Cardiac septum (tissue), 1 donor: ENCODE data around the gene MYD88. TPM values are rescaled to one million over a fixed set of nuclear protein-coding genes. Genes with fewer than 3 reads are reported as not detected.

Experiments
- DNase-seq: peaks from one replicate; pipeline ENCODE4 v3.0.0-alpha.2; 2020; ENCODE audit warnings: low spot score
- intact Hi-C: fragments of 100-400 bp; cut with DNase I; formaldehyde crosslinking; loops from one replicate; pipeline ENCODE4 v1.14.0; 2022
- total RNA-seq: library from RNA; stranded (reverse); fragmentation: NEBNext Ultra II Directional; extraction: Animal tissue kit (Norgen Biotek cat#: 25700); gene quantifications from one replicate; pipeline ENCODE4 v1.2.1, GENCODE V29; 2021
- donor health status: DM: no; HTN: no; CAD: no.

Gene MYD88
- total RNA-seq, 1 donor from 2014 or later = 8.5 TPM

DNA sequence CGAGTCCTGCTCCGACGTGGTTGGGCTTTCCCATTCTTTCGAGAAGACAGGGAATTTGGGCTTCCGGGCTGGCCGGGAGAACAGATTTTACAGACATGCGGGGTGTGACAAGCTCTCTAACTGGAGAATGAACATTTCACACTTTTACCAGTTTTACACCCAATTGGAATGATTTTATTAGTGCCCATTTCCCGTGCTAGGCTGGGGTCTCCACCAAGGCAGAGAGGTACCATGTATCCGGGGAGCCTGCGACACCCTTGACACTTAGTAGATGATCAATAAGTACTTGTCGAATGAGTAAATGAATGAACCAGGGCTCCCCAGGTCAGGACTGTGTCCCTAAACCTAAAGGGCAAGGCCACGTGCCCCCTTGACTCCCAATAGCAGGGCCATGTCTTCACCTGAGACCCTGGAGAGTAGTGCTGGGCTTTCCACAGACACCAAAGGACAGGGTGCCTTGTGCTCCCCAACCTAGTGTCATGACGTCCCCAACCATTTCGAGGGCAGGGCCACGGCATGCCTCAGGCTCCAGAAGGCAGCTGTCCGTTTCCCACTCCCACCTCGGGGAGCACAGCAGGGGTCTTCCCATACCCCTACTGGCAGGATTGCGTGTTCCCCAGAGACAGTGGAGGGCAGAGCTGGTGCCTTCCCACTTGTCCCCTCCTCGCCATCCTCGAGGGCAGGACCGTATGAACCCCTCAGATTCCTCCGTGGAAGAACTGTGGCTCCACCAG, 679 bp upstream of the MYD88 start:
- no peak for DNase-seq
- intact Hi-C loops = loop anchor here (1.0 to 5.0 kb wide), 3 partner anchors 28 to 316 kb away; partner anchors contain the start of genes ACVR2B, OXSR1 and XYLB

DNA sequence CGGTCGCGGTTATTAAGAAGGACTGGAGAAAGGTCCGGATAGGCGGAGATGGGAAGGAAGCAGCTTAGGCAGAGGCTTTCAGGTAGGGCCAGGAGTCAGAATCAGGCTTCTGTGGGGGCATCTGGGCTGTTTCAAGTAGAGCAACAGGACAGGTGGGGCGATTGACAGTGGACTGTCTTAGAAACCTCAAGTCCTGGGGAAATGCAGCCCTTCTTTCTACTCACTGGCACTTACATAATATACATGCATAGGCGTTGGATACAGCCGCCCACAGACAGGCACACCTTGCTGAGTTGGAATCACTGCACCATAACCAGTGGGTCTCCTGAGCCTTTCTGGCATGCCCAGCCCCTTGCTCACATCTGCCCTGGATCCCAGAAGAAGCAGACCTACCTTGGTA, 730 bp downstream of the MYD88 start:
- intact Hi-C loops = loop anchor here (5.0 kb wide), 1 partner anchor 208 kb away; the partner anchor contains the start of gene XYLB
- no peak for DNase-seq

DNA sequence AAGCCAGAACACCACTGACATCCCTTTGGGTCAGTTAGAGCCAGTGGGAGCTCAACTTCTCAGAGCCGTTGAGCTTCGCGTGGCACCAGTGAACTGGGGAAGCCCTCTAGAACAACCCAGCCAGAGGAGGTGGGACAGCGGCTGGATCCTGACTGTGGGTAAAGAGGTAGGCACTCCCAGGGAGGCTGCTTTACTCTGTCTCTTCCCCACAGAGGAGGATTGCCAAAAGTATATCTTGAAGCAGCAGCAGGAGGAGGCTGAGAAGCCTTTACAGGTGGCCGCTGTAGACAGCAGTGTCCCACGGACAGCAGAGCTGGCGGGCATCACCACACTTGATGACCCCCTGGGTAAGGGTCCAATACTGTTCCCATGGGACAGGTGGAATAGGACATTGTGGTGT, 1.2 kb downstream of the MYD88 start:
- no peak for DNase-seq
- intact Hi-C loops = loop anchor here (5.0 kb wide), 1 partner anchor 208 kb away; the partner anchor contains the start of gene XYLB

DNA sequence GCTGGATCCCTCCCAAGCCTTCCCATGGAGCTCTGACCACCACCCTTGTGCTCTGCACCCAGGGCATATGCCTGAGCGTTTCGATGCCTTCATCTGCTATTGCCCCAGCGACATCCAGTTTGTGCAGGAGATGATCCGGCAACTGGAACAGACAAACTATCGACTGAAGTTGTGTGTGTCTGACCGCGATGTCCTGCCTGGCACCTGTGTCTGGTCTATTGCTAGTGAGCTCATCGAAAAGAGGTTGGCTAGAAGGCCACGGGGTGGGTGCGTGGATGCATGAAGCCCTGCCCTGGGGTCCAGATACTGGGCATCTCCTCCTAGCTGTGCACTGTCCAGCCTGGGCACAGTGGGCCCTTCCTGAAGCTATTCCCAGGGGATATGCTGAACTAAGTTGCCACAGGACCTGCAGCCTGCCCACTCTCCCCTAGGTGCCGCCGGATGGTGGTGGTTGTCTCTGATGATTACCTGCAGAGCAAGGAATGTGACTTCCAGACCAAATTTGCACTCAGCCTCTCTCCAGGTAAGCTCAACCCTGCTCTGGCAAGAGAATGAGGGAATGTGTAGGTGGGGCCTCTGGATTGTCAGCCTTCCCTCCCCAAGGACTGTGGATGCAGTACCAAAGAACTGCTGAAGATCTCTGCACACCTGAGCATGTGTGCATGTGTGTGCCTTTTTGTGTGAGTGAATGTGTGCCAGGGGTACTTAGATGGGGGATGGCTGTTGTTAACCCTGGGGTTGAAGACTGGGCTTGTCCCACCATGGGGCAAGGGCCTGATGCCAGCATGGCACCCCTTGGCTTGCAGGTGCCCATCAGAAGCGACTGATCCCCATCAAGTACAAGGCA, 2.1 kb downstream of the MYD88 start:
- DNase-seq = no peak
- intact Hi-C loops = no loop called here

DNA sequence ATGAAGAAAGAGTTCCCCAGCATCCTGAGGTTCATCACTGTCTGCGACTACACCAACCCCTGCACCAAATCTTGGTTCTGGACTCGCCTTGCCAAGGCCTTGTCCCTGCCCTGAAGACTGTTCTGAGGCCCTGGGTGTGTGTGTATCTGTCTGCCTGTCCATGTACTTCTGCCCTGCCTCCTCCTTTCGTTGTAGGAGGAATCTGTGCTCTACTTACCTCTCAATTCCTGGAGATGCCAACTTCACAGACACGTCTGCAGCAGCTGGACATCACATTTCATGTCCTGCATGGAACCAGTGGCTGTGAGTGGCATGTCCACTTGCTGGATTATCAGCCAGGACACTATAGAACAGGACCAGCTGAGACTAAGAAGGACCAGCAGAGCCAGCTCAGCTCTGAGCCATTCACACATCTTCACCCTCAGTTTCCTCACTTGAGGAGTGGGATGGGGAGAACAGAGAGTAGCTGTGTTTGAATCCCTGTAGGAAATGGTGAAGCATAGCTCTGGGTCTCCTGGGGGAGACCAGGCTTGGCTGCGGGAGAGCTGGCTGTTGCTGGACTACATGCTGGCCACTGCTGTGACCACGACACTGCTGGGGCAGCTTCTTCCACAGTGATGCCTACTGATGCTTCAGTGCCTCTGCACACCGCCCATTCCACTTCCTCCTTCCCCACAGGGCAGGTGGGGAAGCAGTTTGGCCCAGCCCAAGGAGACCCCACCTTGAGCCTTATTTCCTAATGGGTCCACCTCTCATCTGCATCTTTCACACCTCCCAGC, 2.9 kb downstream of the MYD88 start:
- no peak for DNase-seq
- intact Hi-C loops = no loop called here

DNA sequence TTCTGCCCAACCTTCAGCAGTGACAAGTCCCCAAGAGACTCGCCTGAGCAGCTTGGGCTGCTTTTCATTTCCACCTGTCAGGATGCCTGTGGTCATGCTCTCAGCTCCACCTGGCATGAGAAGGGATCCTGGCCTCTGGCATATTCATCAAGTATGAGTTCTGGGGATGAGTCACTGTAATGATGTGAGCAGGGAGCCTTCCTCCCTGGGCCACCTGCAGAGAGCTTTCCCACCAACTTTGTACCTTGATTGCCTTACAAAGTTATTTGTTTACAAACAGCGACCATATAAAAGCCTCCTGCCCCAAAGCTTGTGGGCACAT, 3.5 kb downstream of the MYD88 start:
- no peak for DNase-seq
- intact Hi-C loops = no loop called here

DNA sequence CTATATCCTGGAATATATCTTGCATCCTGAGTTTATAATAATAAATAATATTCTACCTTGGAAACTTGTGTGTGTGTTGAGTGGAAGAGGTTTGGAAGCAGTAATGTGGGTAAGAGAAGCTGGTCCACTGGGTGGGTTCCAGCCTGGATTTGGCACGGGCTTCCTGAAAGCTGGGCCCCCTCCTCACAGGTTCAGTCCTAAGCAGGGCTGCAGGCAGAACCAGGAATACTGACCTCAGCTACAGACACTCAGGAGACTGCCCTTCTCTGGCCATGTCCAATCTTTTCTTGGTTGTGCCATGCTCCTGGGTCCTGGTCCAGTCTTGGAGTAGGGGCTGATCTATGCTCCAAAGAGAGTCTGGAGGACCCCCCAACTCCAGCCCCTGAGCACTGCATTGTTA, 4.5 kb downstream of the MYD88 start:
- no peak for DNase-seq
- intact Hi-C loops = no loop called here

DNA sequence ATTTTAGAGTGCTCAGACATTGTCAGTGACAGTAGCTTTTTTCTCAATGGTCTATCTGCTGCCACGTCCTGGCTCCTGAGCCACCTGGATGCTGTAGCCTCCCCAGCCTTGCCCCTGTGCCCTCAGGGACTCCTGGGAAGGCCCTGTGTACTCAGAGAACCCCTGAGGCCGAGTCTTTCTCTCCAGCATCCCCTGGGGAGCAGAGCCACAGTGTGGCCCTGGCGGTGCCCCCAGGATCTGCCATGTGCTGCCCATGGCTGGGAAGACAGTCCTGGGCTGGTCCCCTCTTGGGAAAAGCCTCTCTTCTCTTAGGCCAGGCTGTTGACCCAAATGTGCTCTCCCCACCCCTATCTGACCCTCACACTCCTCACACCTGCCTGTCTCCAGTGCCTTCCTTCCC, 5.0 kb downstream of the MYD88 start:
- no peak for DNase-seq
- intact Hi-C loops = no loop called here

DNA sequence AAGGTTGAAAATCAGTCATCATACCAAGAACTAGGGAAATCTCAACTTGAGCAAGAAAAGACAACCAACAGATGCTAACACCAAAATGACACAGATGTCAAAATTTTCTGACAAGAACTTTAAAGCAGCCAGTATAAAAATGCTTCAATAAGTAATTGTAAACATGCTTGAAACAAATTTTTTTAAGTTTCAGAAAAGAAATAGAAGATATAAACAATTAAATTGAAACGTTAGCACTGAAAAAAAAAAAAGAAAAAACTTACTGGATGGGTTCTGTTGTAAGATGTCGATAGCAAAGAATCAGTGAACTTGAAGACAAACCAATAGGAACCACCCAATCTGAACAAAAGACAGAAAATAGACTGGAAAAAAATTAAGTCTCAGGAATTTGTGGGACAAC, 8.0 kb downstream of the MYD88 start:
- DNase-seq = no peak
- intact Hi-C loops = no loop called here

DNA sequence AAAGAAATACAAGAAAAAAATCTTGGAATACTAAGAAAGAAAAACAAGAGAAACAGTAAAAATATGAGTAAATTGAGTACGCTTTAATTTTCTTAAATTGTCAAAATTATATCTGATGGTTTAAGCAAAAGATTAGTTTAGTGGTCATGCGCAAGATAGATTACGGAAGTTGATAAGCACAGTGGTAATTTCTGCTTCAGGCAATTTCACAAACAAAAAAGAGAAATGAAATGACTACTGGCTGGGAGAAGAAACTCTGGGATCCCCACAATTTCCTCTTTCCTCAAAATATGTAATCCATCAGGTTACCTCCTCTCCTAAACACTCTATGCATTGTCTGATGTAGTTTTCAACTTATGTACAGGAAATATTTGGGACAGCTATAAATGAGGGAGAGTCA, 9.0 kb downstream of the MYD88 start:
- intact Hi-C loops = no loop called here
- DNase-seq = no peak

DNA sequence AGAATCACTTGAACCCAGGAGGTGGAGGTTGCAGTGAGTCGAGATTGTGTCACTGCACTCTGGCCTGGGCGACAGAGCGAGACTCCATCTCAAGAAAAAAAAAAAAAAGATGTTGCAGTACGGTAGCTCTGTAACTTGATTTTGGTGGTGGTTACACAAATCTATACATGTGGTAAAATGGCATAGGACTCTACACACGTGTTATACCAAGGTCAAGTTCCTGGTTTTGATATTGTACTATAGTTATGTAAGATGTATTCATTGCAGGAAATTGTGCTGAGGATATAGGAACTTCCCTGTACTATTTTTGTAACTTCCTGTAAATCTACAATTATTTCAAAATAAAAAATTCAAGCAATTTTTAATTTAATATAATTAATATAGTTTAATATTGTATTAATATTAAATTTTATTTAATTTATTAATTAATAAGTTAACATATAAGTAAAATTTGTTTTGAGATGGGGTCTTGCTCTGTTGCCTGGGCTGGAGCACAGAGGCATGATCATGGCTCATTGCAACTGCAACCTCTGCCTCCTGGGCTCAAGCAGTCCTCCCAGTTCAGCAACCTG, 9.9 kb downstream of the MYD88 start:
- DNase-seq = no peak
- intact Hi-C loops = no loop called here

DNA sequence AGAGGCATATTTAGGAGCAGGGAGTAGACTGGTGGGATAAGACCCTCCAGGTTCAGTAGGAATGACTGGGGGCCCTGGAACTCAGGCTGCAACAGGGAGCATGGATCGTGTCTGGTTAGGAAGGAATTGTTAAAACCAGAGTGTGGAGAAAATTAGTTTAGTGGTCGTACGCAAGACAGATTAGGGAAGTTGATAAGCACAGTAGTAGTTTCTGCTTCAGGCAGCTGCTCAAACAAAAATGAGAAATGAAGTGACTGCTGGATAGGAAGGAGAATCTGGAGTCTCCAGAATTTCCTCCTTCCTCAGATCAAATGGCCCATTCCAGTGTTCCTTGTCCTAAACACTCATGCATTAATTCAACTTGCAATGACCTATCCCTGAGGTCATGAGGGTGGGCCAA, 11.2 kb downstream of the MYD88 start:
- intact Hi-C loops = no loop called here
- no peak for DNase-seq

DNA sequence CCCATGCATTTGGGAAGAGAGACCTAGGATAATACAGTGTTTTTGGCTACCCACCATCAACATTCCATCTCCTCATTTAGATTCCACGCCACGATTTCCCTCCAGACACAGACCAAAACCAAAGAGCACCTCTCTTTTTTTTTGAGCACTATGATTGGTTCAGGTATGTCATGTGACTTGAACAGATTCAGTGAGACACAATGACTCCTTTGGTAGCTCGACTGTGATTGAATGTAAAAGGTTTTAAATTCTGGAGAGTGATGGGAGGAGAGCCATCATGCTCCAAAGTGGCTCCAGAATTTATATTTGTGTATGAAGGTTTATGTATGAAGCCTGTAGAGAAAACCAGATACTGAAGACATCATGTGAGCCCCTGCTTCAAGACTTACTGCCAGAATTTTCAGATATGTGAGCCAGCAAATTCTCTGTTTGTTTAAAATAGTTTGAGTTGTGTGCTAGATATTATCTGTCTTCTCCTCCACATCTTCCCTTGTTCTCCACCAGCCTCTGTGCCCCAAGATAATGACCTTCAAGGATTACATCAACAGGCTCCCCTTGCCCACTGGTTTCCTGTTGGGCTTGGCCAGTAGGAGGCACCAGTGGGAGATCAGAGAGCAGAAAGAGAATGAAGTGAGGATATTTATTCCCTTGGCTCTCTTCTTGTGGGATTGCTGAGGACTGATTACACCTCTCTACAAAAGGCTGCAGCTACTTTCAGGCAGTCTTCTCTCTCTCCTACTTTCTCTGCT, 12.5 kb downstream of the MYD88 start:
- intact Hi-C loops = no loop called here
- no peak for DNase-seq

DNA sequence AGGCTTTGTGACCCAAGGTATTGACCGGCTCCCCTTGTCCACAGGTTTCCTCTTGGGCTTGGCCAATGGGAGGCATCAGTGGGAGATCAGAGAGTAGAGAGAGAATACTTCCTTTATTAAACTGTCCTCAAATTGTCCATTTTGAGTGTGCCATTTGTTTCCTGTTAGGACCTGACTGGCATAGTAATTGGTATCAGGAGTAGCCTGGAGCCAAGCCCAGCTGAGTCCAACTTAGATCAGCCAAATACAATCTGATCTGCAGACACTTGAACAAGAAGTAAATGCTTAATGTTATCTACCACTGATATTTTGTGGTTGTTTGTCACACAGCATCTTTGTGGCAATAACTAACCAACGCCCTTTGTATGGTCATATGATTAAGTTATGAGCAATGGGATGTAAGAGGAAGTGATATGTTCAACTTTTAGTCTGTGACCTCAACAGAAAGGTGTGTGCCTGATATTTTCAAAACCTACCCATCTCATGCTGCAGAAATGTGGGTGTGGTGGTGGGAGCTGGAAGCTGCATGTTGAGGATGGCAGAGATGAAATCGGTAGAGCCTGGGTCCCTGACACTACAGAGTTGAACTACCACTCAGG, 13.3 kb downstream of the MYD88 start:
- intact Hi-C loops = no loop called here
- no peak for DNase-seq

DNA sequence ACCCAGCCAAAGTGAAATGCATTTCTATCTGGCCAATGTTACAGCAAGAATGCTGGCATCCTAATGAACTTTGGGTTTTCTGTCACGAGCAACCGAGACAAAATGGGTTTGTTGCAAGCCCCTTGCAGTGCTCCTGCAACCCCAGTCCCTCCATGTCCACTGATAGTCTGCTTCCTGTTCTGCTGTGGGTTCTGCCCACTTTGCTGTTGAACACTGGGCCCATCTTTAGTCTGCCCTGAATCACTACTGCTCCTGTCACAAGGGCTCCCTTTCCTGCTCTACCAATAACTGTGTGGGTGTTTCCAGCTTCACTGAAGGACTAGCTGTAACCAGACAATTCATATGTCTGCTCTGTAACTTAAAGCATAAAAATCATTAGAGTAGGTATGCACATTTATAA, 14.1 kb downstream of the MYD88 start:
- intact Hi-C loops = no loop called here
- no peak for DNase-seq

DNA sequence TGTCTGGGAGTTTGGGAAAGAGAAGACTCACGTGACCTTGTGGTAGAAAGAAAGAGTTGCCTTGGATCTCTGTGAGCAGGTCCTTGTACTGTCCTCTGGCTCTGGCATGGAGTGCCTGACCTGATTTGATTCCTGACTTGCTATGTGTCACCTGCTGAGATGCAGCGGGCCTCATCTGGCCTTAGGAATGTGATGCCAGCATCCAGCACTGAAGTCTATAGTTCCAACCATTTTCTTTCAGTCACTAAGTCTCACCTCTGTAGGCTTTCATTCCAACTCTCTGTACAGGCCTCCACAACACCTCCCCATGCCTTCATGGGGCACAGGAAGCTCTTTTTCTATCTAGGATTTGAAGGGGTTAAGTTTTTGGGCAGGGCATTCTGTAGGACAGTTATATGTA, 14.8 kb downstream of the MYD88 start:
- intact Hi-C loops = no loop called here

DNA sequence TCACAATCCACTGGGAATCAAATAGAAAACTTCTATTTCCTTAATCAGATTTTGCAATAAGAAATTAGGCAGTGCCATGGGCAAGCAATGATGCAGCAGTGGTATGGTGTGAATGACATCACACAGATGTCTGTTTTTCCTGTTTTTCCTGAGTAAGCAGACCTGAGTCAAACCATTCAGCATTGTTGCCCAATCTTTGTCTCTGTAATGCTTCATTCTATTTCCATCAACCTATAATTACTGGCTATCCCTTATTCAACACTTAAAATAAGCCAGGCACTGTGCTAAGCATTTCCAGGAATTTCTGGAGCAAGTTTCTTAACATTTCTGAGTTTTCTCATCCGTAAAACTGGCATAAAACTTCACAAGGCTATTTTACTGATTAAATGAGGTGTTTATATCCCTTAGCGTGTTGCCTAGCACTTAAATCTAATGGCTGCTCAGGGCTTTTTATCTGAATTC, 15.6 kb downstream of the MYD88 start:
- no peak for DNase-seq
- intact Hi-C loops = no loop called here

More for the DNA sequence above, 14.8 kb downstream of the MYD88 start:
- no peak for DNase-seq

DNA sequence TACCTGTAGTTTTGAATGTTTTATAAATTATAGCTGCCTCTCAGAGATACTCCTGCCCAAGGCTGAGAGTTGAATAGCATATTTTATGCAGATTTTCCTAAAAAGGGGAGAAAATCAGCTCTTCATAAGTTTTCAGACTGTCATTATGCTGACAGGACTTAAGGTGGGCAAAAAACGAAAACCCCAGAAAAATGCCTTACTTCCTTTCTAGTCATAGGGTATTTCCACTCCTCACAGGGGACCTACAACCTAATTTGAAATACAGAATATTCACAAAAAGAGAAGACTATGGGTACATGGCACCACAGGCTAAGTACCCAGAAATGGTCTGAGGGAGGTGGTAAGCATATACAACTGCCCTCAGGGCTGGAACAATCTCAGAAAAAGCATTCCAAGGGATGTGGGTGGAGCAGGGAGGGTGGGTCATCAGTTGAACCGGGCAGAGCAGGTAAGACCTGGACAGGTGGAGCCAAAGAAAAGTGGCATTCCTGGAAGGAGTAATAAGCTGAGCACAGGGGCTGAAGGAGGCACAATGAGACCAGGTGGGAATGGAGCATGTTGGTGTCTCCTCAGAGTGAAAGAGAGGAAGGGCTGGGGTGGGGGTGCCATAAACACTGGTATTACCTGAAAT, 16.3 kb downstream of the MYD88 start:
- intact Hi-C loops = no loop called here
- no peak for DNase-seq
